ENCODE results near the gene MDK.

The MDK gene

DNA sequence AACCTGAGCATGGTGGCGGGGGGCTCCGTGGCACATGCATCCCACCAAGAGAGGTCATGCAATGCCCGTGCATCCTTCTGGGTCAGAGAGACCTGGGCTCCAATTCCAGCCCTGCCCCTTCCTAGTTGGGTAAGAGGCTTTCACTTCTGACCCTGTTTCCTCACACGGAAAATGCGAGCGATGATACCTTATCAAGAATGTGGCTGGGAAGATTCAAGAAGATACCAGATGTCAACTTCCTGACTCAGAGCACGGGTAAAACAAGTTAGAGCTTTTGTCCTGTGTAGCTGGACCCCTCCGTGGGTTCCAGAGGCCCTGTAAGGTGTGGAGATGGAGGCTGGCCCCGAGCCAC, 42.9 kb upstream of the MDK start:
- no peaks in the 10 kb centered on the region for H3K9me3 ChIP-seq (ENCODE audit: insufficient read depth, low read depth, low read length)
- peak overlapping the region; percentile 5 for H3K9ac ChIP-seq (ENCODE audit: low read depth, low read length, poor library complexity, severe bottlenecking)
- TF ChIP-seq EZH2phosphoT487 (IDR thresholded peaks at IDR 0.05; ENCODE audit: borderline replicate concordance): no peak
- TF ChIP-seq, protein P1, sequence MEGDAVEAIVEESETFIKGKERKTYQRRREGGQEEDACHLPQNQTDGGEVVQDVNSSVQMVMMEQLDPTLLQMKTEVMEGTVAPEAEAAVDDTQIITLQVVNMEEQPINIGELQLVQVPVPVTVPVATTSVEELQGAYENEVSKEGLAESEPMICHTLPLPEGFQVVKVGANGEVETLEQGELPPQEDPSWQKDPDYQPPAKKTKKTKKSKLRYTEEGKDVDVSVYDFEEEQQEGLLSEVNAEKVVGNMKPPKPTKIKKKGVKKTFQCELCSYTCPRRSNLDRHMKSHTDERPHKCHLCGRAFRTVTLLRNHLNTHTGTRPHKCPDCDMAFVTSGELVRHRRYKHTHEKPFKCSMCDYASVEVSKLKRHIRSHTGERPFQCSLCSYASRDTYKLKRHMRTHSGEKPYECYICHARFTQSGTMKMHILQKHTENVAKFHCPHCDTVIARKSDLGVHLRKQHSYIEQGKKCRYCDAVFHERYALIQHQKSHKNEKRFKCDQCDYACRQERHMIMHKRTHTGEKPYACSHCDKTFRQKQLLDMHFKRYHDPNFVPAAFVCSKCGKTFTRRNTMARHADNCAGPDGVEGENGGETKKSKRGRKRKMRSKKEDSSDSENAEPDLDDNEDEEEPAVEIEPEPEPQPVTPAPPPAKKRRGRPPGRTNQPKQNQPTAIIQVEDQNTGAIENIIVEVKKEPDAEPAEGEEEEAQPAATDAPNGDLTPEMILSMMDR (conservative IDR thresholded peaks at IDR 0.05; ENCODE audit: low read length): no peak
- H3F3A ChIP-seq (ENCODE audit: low read depth): peaks cover 14% of the 10 kb centered on the region; the same call in 1 of the 2 replicates
- H3K4me2 ChIP-seq (ENCODE audit: low read depth, low read length, poor library complexity, severe bottlenecking): no peak overlapping the region
- no peaks in the 10 kb centered on the region for H4K20me1 ChIP-seq (ENCODE audit: insufficient read depth, low read length, poor library complexity, severe bottlenecking)
- no peaks in the 10 kb centered on the region for H3K79me2 ChIP-seq (ENCODE audit: insufficient read depth, low read length)
- peaks cover 2% of the 10 kb centered on the region for H3K27me3 ChIP-seq (ENCODE audit: insufficient read depth, low read length, poor library complexity, severe bottlenecking)
- no peaks in the 10 kb centered on the region for H3K9me2 ChIP-seq (replicated peaks; ENCODE audit: low read depth, low read length)
- no peaks in the 10 kb centered on the region for H3K36me3 ChIP-seq (ENCODE audit: insufficient read depth, low read length)
- H3K4me3 ChIP-seq (ENCODE audit: low read length, poor library complexity, severe bottlenecking): no peak overlapping the region
- H2AFZ ChIP-seq (ENCODE audit: low read length): no peak overlapping the region
- H3K4me1 ChIP-seq (ENCODE audit: insufficient read depth, low read length, poor library complexity, severe bottlenecking): peaks cover 57% of the 10 kb centered on the region

DNA sequence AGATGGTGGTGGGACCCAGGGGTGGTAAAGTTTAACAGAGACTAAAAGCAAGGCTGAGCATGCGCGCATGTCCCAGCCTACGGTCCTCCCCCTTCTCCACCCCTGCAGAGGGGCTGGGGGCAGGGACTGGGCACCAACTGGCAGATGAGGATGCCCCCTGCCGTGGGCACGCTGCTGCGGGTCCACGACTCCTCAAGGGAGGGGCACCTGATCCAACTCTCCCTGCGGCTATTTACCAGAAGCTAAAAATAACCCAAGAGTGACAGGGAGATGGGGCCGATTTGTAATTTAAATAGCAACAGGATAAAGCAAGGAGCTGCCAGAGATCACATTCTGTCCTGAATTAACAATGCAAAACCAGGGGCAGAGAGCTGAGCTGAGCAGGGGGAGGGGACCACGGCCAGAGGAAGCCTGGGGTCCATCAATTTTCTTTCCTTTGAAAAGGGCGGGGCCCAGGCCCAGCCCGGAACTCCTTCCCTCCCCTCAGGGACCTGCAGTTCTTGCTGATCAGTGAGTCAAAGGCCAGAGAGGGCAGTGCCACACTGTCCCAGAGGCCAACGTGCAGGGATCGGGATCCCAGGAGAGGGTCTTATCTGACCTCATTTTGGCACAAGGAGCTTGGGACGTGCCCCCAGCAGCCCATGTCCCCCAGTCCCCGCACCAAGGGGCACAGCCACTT, 42.3 kb upstream of the MDK start:
- H3K9ac ChIP-seq (ENCODE audit: low read depth, low read length, poor library complexity, severe bottlenecking): peak overlapping the region; percentile 5

DNA sequence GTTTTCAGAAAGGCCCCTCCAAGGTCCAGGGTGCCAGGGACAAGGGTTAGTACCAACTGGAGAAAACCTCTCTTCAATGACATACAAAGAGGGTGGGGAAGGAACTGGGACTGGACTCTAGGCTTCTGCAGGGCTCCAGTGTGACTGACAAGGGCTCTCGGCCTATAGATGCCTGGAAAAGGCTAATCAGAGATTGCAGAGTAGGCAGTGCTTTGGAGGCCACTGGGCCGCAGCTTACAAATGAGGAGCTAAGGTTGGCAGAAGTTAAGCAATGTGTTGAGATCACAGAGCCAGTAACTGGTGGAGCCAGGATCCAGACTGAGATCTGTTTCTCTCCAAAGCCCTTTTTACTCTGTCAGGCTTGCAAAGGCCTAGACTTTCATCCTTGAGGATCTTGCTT, 41.7 kb upstream of the MDK start:
- no peak overlapping the region for H3K4me3 ChIP-seq (ENCODE audit: low read length, poor library complexity, severe bottlenecking)
- H3K9me2 ChIP-seq (replicated peaks; ENCODE audit: low read depth, low read length): no peaks in the 10 kb centered on the region
- no peaks in the 10 kb centered on the region for H3K79me2 ChIP-seq (ENCODE audit: insufficient read depth, low read length)
- no peaks in the 10 kb centered on the region for H4K20me1 ChIP-seq (ENCODE audit: insufficient read depth, low read length, poor library complexity, severe bottlenecking)
- H3F3A ChIP-seq (ENCODE audit: low read depth): peaks cover 14% of the 10 kb centered on the region; the same call in 1 of the 2 replicates
- TF ChIP-seq, protein P1 (conservative IDR thresholded peaks at IDR 0.05; ENCODE audit: low read length): no peak
- TF ChIP-seq EZH2phosphoT487 (IDR thresholded peaks at IDR 0.05; ENCODE audit: borderline replicate concordance): no peak
- no peaks in the 10 kb centered on the region for H3K36me3 ChIP-seq (ENCODE audit: insufficient read depth, low read length)
- peaks cover 61% of the 10 kb centered on the region for H3K4me1 ChIP-seq (ENCODE audit: insufficient read depth, low read length, poor library complexity, severe bottlenecking)
- H3K4me2 ChIP-seq (ENCODE audit: low read depth, low read length, poor library complexity, severe bottlenecking): no peak overlapping the region
- H2AFZ ChIP-seq (ENCODE audit: low read length): no peak overlapping the region
- peak overlapping the region; percentile 81 for H3K9ac ChIP-seq (ENCODE audit: low read depth, low read length, poor library complexity, severe bottlenecking)
- no peaks in the 10 kb centered on the region for H3K27me3 ChIP-seq (ENCODE audit: insufficient read depth, low read length, poor library complexity, severe bottlenecking)
- H3K9me3 ChIP-seq (ENCODE audit: insufficient read depth, low read depth, low read length): no peaks in the 10 kb centered on the region

More for the DNA sequence above, 42.3 kb upstream of the MDK start:
- Histone ChIP-seq H3K4me2 (ENCODE audit: low read depth, low read length, poor library complexity, severe bottlenecking) (no peak overlapping the region), H3F3A (ENCODE audit: low read depth) (peaks cover 14% of the 10 kb centered on the region; the same call in 1 of the 2 replicates), H3K36me3 (ENCODE audit: insufficient read depth, low read length) (no peaks in the 10 kb centered on the region), H3K9me2 (replicated peaks; ENCODE audit: low read depth, low read length) (no peaks in the 10 kb centered on the region), H3K4me3 (ENCODE audit: low read length, poor library complexity, severe bottlenecking) (no peak overlapping the region), H3K9me3 (ENCODE audit: insufficient read depth, low read depth, low read length) (no peaks in the 10 kb centered on the region), H3K4me1 (ENCODE audit: insufficient read depth, low read length, poor library complexity, severe bottlenecking) (peaks cover 57% of the 10 kb centered on the region), H3K27me3 (ENCODE audit: insufficient read depth, low read length, poor library complexity, severe bottlenecking) (no peaks in the 10 kb centered on the region), H4K20me1 (ENCODE audit: insufficient read depth, low read length, poor library complexity, severe bottlenecking) (no peaks in the 10 kb centered on the region), H3K79me2 (ENCODE audit: insufficient read depth, low read length) (no peaks in the 10 kb centered on the region), H2AFZ (ENCODE audit: low read length) (no peak overlapping the region)
- TF ChIP-seq, protein P1 (conservative IDR thresholded peaks at IDR 0.05; ENCODE audit: low read length): no peak
- no peak for TF ChIP-seq EZH2phosphoT487 (IDR thresholded peaks at IDR 0.05; ENCODE audit: borderline replicate concordance)
